ENCODE data around the gene SOAT1.

Gene SOAT1

DNA sequence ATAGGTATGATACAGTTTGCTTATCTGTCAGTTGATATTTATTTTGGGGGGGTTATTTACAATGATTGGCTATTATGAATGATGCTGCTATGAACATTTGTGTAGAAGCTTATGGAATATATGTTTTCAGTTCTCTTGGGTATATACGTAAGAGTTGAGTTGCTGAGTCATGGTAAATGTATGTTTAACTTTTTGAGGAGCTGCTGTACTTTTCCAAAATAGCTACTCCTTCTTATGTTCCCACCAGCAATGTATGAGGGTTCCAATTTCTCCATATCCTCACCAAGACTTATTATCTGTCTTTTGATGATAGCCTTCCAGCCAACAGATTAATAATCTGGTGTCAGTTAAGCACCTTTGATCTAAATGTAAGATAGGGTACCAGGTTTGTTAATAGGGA lies 11.9 kb downstream of the SOAT1 start:
- no peak for DNase-seq (ENCODE audit: low read depth in 2 of 2)

DNA sequence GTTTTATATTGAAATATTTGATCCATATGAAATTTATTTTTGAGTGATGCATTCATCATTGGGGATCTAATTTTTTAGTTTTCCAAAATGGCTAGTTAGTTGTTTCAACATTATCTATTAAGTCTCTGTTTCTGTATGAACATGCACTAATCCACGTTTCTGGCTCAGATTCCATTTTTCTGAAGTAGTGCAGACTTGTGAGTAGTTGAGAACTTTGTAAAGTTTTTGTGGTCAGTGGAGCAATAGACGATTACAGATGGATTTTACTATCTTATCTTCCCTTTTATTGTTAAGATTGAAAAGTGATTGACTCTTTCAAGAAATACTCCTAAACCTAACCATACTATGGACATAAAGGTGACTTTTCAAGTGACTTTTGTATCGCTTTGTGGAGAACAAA lies 16.7 kb downstream of the SOAT1 start:
- no peak for DNase-seq (ENCODE audit: low read depth in 2 of 2)

DNA sequence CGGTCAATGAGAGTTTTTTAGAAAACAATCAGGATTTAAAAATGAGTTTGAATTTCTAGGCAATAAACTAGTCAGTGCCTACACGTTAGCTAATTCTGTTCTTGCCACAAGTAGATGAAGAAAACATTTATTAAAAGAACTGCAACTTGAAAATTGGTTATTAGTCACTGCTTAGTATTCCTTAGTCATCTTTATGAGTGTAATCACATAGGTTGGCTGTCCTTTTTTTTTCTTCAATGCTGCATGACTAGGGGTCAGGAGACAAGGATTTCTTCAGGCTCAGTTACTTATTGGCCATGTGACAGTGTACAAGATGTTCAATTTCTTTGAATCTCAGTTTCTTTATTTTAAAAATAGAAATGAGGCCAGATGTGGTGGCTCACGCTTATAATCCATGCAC lies 17.1 kb downstream of the SOAT1 start:
- no peak for DNase-seq (ENCODE audit: low read depth in 2 of 2)

DNA sequence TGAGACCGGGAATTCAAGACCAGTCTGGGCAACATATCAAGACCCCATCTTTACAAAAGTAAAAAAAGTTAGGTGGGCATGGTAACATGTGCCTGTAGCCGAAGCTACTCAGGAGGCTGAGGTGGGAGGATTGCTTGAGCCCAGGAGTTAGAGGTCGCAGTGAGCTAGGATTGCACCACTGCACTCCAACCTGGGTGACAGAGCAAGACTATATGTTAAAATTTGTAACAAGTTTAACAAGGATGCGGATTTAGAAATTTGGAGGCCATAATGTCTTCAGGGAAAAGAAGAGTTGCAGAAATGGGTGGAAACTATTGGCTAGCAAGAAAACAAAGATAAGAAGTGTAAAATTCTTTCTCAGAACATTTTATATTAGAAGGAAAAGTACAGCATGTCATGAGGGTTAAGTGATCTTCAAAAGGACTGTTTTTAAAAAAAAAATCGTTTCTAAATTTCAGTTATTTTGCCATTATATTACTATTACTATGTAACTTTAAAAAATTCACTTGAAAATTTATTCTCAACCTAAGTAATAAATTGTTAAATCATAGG lies 17.6 kb downstream of the SOAT1 start:
- no peak for DNase-seq (ENCODE audit: low read depth in 2 of 2)

DNA sequence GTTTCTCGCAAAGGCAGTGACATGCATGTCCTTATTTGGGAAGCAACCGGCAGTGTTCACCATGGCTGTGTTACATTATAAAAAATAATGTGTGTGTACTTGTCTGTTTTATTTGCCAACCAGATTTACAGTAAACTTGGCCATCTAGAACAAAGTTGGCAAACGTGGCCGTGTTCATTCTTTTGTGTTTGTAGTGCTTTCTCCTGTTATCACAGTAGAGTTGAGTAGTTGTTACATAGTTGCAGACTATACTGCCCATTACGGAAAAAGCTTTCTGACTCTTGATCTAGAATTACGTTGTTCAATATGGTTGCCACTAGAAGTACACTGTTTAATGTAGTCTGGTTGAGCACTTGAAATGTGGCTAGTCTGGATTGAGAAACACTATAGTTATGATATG lies 19.4 kb downstream of the SOAT1 start:
- no peak for DNase-seq (ENCODE audit: low read depth in 2 of 2)

DNA sequence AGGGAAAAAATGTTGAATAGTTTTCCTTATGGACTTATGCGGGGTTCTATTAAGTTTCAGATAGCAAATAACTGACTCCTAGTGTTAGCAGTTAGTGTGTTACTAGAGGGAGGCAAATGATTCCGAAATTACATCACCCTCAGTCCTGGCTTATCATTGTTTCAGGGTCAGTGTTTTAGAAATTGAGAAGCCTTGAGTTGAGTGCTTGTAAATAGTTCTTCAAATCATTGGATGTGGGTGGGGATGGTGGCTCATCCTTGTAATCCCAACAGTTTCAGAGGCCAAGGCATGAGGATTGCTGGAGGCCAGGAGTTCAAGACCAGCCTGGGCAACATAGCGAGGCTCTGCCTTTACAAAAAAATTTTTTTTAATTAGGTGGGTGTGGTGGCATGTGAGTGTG lies 21.3 kb downstream of the SOAT1 start:
- no peak for DNase-seq (ENCODE audit: low read depth in 2 of 2)

DNA sequence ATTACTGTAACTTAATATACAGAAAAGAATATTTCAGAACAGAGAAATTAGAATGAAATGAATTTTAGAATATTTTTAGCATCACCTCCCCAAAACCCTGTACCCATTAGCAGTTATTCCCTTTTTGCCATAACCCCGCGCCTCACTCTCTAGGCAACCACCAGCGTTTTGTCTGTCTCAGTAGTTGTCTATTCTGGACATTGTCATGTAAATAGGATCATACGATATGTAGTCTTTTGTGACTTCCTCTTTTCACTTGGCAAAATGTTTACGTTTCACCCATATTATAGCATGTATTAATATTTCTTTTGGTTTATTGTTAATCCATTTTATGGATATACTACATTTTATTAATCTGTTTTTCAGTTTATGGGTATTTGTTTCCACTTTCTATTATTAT lies 24.9 kb downstream of the SOAT1 start:
- no peak for DNase-seq (ENCODE audit: low read depth in 2 of 2)

DNA sequence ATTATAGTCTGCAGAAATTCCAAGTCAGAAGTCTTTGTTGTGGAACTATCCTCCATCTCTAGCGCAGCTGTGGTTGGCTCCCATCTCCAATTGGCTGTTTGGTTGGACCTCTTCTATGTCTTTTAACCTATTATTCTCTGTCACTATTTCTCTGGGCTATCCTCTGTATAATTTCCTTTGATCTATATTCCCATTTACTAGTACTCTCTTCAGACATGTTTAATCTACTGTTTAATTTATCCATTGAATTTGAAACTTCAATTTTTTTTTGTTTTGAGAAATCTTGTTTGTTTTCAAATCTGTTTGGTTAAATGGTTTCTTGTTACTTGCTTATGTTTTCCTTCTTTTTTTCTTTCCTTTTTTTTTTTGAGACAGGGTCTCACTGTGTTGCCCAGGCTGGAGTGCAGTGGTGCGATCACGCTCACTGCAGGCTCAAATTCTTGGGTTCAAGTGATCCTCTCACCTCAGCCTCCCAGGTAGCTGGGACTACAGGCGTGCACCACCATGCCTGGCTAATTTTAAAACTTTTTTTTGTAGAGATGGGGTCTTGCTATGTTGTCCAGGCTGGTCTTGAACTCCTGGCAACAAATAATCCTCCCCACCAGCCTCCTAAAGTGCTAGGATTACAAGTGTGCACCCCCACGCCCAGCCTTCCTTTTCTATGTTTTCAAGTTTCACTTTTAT lies 28.1 kb downstream of the SOAT1 start:
- DNase-seq (ENCODE audit: low read depth in 2 of 2) = no peak

DNA sequence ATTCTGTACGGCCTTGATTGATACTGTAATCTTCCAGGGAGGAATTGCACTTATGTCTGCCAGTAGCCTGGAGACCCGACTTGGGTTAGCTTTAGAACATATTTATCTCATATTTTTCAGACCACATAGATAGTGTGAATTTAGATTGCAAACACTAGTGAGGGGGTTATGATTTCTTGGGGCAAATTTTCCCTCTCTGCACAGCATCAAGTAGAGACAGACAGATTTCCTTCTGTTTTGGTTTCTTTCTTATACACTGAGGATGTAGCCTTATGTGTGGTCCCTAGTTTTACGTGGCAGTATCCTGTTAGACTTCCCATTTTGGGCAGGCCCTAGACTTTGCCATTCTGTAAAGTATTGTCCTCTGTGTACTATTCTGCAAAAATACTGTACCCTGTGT lies 29.0 kb downstream of the SOAT1 start:
- DNase-seq (ENCODE audit: low read depth in 2 of 2) = no peak

DNA sequence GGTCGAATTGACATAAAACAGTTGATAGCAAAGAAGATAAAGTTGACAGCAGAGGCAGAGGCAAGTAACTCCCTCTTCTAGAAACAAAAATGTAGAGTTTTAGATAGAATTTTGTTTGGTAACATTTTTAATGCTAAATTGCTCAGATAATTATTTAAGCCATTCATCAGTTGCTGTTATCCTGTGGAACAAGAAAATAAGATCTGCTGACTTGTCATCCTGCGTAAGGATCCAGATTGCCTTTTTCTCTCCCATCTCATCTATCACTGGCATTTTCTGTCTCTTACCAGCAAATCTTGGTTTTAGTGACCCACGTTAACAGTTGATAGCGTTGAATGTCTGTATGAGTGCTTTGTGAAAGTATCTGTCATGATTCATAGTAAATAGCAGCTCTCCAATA lies 29.8 kb downstream of the SOAT1 start:
- DNase-seq (ENCODE audit: low read depth in 2 of 2) = no peak

DNA sequence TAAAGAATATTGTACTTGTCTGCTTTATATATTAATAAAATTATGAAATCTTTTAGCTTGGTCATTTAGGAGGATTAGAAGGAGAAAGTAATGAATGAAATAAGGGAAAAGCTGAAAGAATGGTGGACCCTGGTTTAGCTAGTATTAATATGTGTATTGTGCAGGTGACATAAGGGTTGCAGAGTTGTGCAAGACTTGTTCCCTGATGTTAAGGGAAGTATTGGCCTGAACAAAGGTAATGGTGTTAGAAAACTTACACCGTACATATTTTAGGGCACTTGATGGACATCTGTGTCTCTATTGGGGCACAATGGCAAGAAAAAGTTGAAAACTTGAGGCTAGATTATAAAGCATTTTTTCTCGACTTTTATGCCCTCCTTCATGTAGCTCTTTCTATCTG lies 32.2 kb downstream of the SOAT1 start:
- no peak for DNase-seq (ENCODE audit: low read depth in 2 of 2)

DNA sequence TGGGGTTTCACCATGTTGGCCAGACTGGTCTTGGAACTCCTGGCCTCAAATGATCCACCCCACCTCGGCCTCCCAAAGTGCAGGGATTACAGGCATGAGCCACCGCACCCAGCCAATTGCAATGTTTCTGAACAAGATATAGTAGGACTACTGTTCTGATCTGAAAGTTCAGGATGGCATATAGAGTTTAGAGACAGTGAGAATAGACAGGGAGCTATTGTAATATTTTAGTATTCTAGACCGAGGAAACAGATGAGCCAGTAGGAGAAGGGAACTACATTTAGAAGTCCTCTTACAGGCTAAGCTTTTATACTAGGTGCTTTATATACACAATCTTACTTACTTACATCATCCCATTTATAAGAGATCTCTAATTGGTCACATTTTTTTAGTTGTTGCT lies 33.1 kb downstream of the SOAT1 start:
- DNase-seq (ENCODE audit: low read depth in 2 of 2) = no peak

DNA sequence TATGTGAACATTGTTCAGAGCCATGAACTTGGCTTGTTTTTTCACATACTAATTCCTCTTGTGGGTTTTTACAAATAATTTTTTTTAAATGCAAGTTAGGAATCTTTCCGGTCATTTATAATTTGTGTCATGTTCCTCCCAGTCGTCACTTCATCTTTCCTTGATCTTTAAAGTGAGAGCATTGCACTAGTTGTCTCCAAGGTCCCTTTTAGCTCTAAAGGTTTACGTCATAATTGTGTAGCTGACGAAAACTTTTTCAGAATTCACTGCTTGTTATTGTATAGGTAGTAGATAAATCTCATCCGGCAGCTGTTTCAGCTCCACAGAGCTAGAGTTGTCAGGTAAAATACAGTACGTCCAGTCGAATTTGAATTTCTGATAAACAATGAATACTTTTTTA lies 33.6 kb downstream of the SOAT1 start:
- DNase-seq (ENCODE audit: low read depth in 2 of 2) = no peak

DNA sequence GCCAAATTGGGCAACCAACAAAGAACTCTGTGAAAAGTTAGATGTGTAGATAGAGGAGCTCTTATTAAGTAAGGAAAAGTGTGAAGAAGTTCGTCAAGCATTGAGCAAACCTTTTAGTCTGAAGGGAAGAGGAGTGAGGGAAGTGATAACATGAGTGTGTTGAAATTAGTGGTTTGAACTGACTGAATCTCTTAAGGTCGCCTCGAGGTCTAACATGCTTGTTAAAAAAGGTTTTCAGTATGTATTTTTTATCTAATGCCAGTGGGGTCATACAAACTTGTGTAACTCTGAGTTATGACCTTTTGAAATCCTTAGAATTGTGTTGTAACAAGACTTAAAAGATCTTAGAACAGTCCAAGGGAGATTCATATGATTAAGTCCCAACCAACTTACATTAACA lies 34.1 kb downstream of the SOAT1 start:
- DNase-seq (ENCODE audit: low read depth in 2 of 2) = no peak

DNA sequence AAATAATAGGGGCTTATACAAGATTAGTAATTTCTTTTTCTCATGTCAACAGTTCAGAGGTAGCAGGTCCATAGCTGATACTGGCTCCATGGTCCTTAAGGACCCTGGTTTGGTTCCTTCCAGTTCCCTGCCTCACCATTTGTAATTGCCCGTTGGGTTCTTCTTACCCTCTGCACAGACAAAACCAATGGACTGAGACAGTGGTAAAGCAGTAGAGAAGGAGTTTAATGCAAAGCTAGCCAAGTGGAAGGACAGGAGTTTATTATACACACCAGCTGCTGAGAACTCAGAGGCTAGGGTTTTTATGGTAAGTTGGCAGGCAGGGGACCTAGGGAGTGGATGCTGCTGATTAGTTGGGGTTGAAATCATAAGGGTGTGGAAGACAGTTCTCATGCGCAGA lies 36.3 kb downstream of the SOAT1 start:
- no peak for DNase-seq (ENCODE audit: low read depth in 2 of 2)

DNA sequence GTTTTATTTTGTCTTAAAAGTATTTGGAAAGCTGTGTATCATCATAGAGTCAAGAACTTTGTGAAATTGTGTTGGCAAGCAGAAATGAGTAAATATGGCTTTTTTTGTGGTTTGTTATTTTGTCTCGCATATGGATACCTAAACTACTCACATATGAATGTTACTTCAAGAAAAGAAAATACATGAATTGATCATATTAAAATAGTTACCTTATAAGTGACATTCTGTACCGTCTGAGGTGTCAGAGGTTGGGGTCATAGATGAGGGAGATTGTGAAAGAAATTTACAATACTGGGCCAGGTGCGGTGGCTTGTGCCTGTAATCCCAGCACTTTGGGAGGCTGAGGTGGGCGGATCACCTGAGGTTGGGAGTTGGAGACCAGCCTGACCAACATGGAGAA lies 40.8 kb downstream of the SOAT1 start:
- no peak for DNase-seq (ENCODE audit: low read depth in 2 of 2)

DNA sequence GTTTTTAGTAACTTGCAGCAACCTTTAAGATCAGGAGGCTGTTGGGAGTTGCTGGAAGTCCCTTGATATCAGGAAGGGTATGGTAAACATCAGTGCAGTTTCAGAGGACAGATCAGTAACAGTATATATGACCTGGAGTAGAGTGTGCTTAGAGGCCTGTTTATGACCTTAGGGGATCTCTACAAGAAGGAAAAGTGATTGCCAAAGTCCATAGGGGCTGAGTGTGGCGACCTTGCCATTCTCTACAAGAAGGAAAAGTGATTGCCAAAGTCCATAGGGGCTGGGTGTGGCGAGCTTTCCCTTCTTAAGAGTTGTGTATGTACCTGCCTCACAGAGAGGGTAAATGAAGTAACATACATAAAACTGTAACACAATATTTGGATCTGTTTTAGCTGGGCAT lies 43.7 kb downstream of the SOAT1 start:
- DNase-seq (ENCODE audit: low read depth in 2 of 2) = no peak

DNA sequence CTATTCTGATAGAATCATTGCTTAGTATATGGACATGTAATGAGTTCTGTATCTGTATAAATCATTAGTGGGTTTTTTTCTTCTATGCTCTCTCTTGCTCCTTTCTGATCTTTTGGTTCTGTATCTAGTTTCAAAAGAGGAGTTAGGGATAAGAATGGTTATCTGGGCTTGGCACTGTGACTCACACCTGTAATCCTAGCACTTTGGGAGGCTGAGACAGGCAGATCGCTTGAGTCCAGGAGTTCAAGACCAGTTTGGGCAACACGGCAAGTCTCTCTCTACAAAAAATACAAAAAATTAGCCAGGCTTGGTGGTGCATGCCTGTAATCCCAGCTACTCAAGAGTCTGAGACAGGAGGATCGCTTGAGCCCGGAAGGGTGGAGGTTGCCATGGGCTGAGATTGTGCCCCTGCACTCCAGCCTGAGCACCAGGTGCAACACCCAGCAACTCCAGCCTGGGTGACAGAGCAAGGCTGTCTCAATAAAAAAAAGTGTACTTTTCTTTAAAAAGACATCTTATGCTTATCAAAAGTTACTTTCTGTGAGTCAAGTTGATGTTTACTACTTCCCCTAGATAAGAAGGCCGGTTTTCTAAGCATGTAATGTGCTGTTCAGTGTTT lies 44.5 kb downstream of the SOAT1 start:
- DNase-seq (ENCODE audit: low read depth in 2 of 2) = no peak

DNA sequence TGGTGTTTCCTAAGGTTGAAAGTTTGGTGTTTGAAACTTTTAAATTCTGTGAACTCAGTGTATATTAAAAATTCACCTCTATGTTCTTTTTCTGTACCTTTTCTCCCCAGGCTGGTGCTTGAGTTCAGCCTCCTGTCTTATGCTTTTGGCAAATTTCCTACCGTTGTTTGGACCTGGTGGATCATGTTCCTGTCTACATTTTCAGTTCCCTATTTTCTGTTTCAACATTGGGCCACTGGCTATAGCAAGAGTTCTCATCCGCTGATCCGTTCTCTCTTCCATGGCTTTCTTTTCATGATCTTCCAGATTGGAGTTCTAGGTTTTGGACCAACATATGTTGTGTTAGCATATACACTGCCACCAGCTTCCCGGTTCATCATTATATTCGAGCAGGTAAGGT lies 47.3 kb downstream of the SOAT1 start:
- DNase-seq (ENCODE audit: low read depth in 2 of 2) = no peak

DNA sequence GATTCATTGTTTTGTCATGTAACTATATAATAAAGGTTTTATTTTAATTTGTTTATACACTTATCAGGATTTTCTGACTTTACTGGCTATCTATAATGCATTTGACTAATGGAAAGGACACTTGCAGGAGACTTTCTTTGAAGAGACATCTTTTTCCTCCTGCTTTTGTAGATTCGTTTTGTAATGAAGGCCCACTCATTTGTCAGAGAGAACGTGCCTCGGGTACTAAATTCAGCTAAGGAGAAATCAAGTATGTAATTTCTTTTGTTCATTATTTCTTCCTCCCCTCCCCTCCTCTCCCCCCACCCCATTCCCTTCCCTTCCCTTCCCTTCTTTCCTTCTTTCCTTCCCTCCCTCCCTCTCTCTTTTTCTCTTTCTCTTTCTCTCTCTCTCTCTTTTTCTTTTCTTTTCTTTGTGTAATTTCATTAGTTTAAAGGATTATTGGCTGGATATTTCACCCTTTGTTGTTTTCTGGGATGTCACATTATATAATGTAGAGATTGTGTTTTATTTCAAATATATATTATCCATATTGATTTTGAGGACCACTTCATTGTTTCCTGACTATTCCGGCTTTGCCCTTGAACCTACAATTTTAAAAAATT lies 48.4 kb downstream of the SOAT1 start:
- no peak for DNase-seq (ENCODE audit: low read depth in 2 of 2)

DNA sequence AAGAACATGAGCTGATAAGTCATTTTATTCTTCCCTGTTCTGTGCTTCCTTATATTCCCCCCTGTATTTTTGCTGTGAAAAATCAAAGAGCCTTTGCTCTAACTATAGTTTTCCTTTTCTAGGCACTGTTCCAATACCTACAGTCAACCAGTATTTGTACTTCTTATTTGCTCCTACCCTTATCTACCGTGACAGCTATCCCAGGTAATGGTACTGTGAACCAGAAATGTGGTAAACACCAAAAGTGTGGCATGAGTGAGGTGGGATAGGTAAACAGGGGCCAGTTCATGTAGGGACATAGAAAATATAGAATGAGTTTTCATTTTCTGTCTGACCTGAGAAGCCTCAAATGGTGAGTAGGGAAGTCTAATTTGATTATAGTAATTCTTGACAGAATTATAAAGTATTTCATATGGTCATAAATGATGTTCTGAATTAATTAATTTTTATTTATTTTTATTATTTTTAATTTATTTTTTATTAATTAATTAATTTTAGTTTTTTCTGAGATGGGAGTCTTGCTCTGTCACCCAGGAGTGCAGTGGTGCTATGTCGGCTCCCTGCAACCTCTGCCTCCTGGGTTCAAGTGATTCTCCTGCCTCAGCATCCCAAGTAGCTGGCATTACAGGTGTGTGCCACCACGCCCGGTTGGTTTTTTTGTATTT lies 49.3 kb downstream of the SOAT1 start:
- DNase-seq (ENCODE audit: low read depth in 2 of 2) = no peak

DNA sequence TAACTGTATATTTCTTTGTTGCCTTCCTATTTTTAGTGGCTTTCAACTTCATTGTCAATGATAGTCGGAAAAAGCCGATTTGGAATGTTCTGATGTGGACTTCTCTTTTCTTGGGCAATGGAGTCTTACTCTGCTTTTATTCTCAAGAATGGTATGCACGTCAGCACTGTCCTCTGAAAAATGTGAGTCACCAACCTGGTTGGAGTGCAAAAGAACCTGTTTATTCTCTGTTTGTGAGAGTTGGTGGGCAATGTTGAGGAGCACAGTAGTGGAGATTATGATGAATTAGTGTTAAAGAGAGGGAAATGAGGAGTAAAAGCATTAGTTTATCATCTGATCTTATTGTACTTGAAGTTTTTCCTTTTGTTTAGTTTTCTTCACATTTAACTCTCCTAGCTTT lies 57.7 kb downstream of the SOAT1 start:
- DNase-seq (ENCODE audit: low read depth in 2 of 2) = no peak

DNA sequence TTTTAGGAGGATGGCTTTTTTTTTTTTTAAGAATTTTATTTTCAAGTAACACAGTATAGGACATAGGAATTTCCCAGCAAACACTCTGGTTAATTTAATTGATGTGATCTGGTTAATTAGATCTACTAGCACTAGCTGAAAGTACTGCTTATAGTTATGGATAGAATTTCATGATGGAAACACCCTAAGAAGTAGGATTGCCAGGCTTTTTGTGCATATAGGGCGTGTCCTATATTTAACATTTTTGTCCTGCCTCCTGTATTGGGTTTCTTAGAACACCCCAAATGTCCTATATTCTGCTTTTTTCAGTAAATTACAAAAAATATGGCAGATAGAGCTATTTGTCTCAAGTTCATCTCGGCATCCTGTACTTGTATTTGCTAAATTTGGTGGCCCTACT lies 58.6 kb downstream of the SOAT1 start:
- no peak for DNase-seq (ENCODE audit: low read depth in 2 of 2)

All from activated CD4-positive, alpha-beta T cell treated with anti-CD3 and anti-CD28 coated beads for 24 hours (primary cell).